Breast epithelium (tissue), 3 donors: ENCODE measurements around the gene NUP210L.

ENCODE experiments used
- CTCF ChIP-seq, 3 donors: fragments of 450-650 bp; IDR thresholded peaks; one replicate each; pipeline ENCODE4 v1.5.1; 2016 to 2017; ENCODE audit warnings: antibody characterized with exemption in 3 of 3, mild to moderate bottlenecking in 3 of 3, moderate library complexity in 3 of 3
- POLR2AphosphoS5 ChIP-seq, 3 donors: sonication (generic); formaldehyde crosslinking; IDR thresholded peaks; one replicate each; pipeline ENCODE4 v1.6.1; 2017; ENCODE audit warnings: antibody characterized with exemption in 3 of 3

- TF ChIP-seq CTCF (IDR thresholded peaks at IDR 0.05), result no peak
- TF ChIP-seq POLR2AphosphoS5 (IDR thresholded peaks at IDR 0.05), result no peak
These were observed 140.5 kb downstream of the NUP210L start for GRCh38 chr1:154014154-154014907.
